ENCODE data around the gene WAC. TPM values are rescaled to one million over a fixed set of nuclear protein-coding genes. Genes with fewer than 3 reads are reported as not detected.
A peak's percentile ranks its signal among the peaks of the same experiment; 100 is the strongest.
"Not testable (repeated sequence)": the region's sequence is repeated elsewhere in the genome, so short reads cannot be mapped to it uniquely, and the experiment has no call there.

Gene WAC
- total RNA-seq, 4 donors from 2014 or later = 55.7 to 83.4 (median 69.6) TPM

DNA sequence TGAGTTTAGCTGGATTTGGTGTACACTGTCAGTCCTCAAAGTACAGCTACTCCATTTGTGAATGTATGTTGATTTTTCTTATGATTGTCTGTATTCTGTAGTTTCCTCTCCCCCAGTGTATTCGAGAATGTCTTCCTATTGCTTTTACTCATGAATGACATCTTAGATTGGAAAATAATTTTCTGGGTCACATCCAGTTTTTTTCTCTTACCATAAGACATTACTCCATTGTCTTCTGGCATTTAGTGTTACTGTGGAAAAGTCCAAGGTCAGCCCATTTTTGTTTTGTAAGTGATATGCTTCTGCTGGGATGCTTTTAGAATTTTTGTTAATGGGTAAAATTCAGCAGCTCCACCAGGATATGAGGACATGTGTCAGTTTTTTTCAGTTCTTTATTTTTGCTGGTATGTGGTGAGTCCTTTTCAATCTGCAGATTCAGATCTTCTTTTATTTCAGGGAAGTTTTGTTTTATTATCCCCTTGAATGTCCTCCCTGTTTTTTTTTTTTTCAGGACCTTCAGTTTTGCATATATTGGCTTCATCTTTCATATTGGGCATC, 33.6 kb downstream of the WAC start:
- Histone ChIP-seq H3K4me3 (no peak overlapping the region), H3K36me3 (no peaks in the 10 kb centered on the region), H3K27me3 (no peaks in the 10 kb centered on the region), H3K27ac (no peak overlapping the region), H3K4me1 (peaks cover 58% of the 10 kb centered on the region in 2 donors), H3K9me3 (no peaks in the 10 kb centered on the region)
- in situ Hi-C loops (cut with MboI; ENCODE audit: low sequenced_read_pairs in 4 of 4) = no loop called here
- ATAC-seq (no peak), DNase-seq (no peak)
- TF ChIP-seq, protein P1, sequence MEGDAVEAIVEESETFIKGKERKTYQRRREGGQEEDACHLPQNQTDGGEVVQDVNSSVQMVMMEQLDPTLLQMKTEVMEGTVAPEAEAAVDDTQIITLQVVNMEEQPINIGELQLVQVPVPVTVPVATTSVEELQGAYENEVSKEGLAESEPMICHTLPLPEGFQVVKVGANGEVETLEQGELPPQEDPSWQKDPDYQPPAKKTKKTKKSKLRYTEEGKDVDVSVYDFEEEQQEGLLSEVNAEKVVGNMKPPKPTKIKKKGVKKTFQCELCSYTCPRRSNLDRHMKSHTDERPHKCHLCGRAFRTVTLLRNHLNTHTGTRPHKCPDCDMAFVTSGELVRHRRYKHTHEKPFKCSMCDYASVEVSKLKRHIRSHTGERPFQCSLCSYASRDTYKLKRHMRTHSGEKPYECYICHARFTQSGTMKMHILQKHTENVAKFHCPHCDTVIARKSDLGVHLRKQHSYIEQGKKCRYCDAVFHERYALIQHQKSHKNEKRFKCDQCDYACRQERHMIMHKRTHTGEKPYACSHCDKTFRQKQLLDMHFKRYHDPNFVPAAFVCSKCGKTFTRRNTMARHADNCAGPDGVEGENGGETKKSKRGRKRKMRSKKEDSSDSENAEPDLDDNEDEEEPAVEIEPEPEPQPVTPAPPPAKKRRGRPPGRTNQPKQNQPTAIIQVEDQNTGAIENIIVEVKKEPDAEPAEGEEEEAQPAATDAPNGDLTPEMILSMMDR (IDR thresholded peaks at IDR 0.05 in 4 of 5, conservative IDR thresholded peaks at IDR 0.05 in 1 of 5) = no peak
- TF ChIP-seq POLR2A (IDR thresholded peaks at IDR 0.05) = no peak
- intact Hi-C loops (cut with DNase I; ENCODE audit: low total_unique reads) = no loop called here

DNA sequence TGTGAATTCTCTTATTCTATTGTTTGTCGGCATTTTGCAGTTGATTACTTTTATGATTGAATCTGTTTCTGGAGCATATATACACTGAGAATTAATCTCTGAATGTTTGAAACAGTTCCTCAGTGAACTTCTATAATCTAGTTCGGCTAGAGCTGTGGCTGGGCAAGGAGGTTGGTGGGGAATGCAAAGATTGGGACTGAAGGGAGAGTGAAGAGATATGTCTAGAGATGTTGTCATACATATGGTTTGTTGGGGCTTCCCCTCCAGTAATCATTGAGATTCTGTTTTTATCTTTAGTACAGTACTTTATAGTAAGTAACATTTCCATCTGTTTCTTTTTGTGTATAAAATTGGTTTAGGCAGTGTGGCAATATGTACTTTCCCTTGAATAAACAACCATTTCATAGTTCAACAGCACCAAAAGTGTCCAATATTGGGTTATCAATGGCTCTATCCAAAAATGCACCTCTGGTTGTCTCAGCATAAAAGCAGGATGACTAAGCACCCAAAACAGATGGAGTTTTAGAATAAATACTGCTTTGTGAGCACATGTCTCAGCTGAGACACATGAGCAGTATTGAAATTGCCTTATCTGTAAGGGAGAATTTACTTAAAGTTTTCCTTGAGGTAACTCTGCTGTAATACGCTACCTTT, 36.7 kb downstream of the WAC start:
- intact Hi-C loops (cut with DNase I; ENCODE audit: low total_unique reads) (no loop called here), in situ Hi-C loops (cut with MboI; ENCODE audit: low sequenced_read_pairs in 4 of 4) (no loop called here)
- Histone ChIP-seq H3K27me3 (no peaks in the 10 kb centered on the region), H3K9me3 (no peaks in the 10 kb centered on the region), H3K36me3 (no peaks in the 10 kb centered on the region), H3K4me3 (no peak overlapping the region), H3K27ac (peak overlapping the region in 1 of 4 donors; percentile 24), H3K4me1 (peaks cover 73 to 74% of the 10 kb centered on the region in 2 donors)
- ATAC-seq (no peak), DNase-seq (no peak)
- TF ChIP-seq, protein P1 (IDR thresholded peaks at IDR 0.05 in 4 of 5, conservative IDR thresholded peaks at IDR 0.05 in 1 of 5) = no peak
- TF ChIP-seq POLR2A (IDR thresholded peaks at IDR 0.05) = no peak

DNA sequence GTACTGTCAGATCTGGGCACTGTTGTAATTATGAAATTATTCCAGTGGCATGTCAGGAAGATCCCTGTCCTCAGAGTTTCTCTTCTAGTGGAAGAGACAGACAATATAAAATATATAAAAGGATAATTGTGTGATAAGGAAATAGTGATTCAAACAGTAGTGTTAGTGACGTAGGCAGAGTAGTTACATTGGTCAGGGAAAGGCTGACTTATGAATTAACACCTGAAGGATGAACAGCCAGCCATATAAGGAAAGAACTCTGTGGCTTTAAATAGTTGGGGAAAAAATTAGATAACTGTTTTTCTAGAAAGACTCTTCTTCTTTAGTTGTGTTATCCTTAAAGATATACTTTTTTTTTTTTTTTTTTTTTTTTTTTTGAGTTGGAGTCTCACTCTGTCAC, 37.7 kb downstream of the WAC start:
- Histone ChIP-seq H3K27me3 (no peaks in the 10 kb centered on the region), H3K4me1 (peaks cover 74 to 81% of the 10 kb centered on the region in 2 donors), H3K9me3 (no peaks in the 10 kb centered on the region), H3K4me3 (no peak overlapping the region), H3K36me3 (no peaks in the 10 kb centered on the region), H3K27ac (peak overlapping the region in 1 of 4 donors; percentile 24)
- intact Hi-C loops (cut with DNase I; ENCODE audit: low total_unique reads) (no loop called here), in situ Hi-C loops (cut with MboI; ENCODE audit: low sequenced_read_pairs in 4 of 4) (no loop called here)
- TF ChIP-seq POLR2A (IDR thresholded peaks at IDR 0.05) = no peak
- TF ChIP-seq, protein P1 (IDR thresholded peaks at IDR 0.05 in 4 of 5, conservative IDR thresholded peaks at IDR 0.05 in 1 of 5) = no peak
- ATAC-seq (no peak), DNase-seq (no peak)

DNA sequence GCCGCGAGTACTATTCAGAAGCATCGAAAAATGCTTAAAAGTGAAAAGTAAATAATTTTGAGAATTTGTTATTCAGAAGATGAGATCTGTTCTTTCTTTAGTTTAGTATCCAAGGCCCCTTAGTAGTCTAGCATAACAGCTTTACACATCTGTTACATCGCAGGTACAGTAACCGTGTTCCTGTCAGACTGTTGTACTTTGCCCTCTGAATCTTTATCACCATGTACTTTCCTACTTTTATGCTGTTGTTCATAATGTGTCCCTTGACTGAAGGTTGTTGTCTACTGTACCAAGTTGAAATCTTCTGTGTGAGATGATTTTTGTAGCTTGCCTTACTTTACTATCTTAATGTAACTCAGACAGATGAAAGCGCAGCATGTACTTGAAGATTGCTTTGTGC, 38.3 kb downstream of the WAC start:
- DNase-seq (no peak), ATAC-seq (no peak)
- intact Hi-C loops (cut with DNase I; ENCODE audit: low total_unique reads) = no loop called here
- Histone ChIP-seq H3K27ac (no peak overlapping the region), H3K9me3 (no peaks in the 10 kb centered on the region), H3K27me3 (no peaks in the 10 kb centered on the region), H3K36me3 (no peaks in the 10 kb centered on the region), H3K4me3 (no peak overlapping the region), H3K4me1 (peaks cover 74 to 82% of the 10 kb centered on the region in 2 donors)
- in situ Hi-C loops (cut with MboI; ENCODE audit: low sequenced_read_pairs in 4 of 4) = no loop called here
- TF ChIP-seq, protein P1 (IDR thresholded peaks at IDR 0.05 in 4 of 5, conservative IDR thresholded peaks at IDR 0.05 in 1 of 5) = no peak
- TF ChIP-seq POLR2A (IDR thresholded peaks at IDR 0.05) = no peak

DNA sequence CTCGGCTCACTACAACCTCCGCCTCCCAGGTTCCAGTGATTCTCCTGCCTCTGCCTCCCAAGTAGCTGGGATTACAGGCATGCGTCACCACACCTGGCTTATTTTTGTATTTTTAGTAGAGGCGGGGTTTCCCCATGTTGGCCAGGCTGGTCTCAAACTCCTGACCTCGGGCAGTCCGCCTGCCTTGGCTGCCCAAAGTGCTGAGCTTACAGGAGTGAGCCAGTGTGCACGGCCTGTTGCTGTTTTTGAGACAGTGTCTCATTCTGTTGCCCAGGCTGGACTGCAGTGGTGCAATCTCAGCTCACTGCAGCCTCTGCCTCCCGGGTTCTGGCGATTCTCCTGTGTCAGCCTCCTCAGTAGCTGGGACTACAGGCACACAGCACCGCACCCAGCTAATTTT, 41.3 kb downstream of the WAC start:
- H3K4me3 ChIP-seq; H3K9me3 ChIP-seq; in situ Hi-C loops (cut with MboI; ENCODE audit: low sequenced_read_pairs in 4 of 4); intact Hi-C loops (cut with DNase I; ENCODE audit: low total_unique reads); H3K36me3 ChIP-seq; H3K27ac ChIP-seq; ATAC-seq; DNase-seq; H3K27me3 ChIP-seq: not testable (repeated sequence)
- peaks cover 76 to 88% of the 10 kb centered on the region in 2 donors for H3K4me1 ChIP-seq

Measured in gastrocnemius medialis (tissue), 4 donors.